ENCODE results near the gene ANKDD1A.

Gene ANKDD1A

GRCh38 chr15:64982472-64982871, 70.8 kb downstream of the ANKDD1A start:
- CTCF ChIA-PET, result no interaction called here
- TF ChIP-seq ZNF416 (tag by site-specific recombination; IDR thresholded peaks at IDR 0.05), result no peak
- no peak for TF ChIP-seq PRDM2 (tag by site-specific recombination; IDR thresholded peaks at IDR 0.05; ENCODE audit: borderline replicate concordance)
- TF ChIP-seq ZBTB10 (tag by site-specific recombination; IDR thresholded peaks at IDR 0.05), result no peak
- TF ChIP-seq RBAK (tag by site-specific recombination; IDR thresholded peaks at IDR 0.05), result no peak
- TF ChIP-seq ZFP69B (tag by site-specific recombination; IDR thresholded peaks at IDR 0.05), result no peak
- no peak for TF ChIP-seq SETDB1 (IDR thresholded peaks at IDR 0.05; ENCODE audit: insufficient read length, low read length)
- no peak for TF ChIP-seq ZNF423 (tag by site-specific recombination; IDR thresholded peaks at IDR 0.05)
- TF ChIP-seq ZNF621 (tag by site-specific recombination; IDR thresholded peaks at IDR 0.05), result no peak
- no peak for TF ChIP-seq ZBTB7A (tag by site-specific recombination; IDR thresholded peaks at IDR 0.05; ENCODE audit: low read depth)
- no peak for TF ChIP-seq ZNF2 (tag by site-specific recombination; IDR thresholded peaks at IDR 0.05)
- no peak for TF ChIP-seq ZBTB6 (tag by site-specific recombination; IDR thresholded peaks at IDR 0.05)
- no peak for TF ChIP-seq ZNF175 (tag by site-specific recombination; IDR thresholded peaks at IDR 0.05)
- no peak for TF ChIP-seq SP7 (tag by site-specific recombination; IDR thresholded peaks at IDR 0.05)
- TF ChIP-seq ZNF488 (tag by site-specific recombination; IDR thresholded peaks at IDR 0.05), result no peak
- TF ChIP-seq ZNF555 (tag by site-specific recombination; conservative IDR thresholded peaks at IDR 0.05), result no peak
- no peak for TF ChIP-seq ZSCAN23 (tag by site-specific recombination; IDR thresholded peaks at IDR 0.05)
- TF ChIP-seq ZNF138 (tag by site-specific recombination; IDR thresholded peaks at IDR 0.05; ENCODE audit: borderline replicate concordance), result no peak
- TF ChIP-seq ZNF704 (tag by site-specific recombination; IDR thresholded peaks at IDR 0.05), result no peak
- no peak for TF ChIP-seq ZNF558 (tag by site-specific recombination; IDR thresholded peaks at IDR 0.05)

More at GRCh38 chr15:64982472-64982871, 70.8 kb downstream of the ANKDD1A start:
- peaks cover 0 to 20% of the 10 kb centered on the region in 2 experiments; a peak in 2 of 3 replicates for H3K36me3 ChIP-seq (ENCODE audit: control insufficient read depth in 2 of 2, insufficient read depth in 1 of 2, low read length in 2 of 2)
- no peaks in the 10 kb centered on the region for H3K9me3 ChIP-seq (ENCODE audit: control insufficient read depth, insufficient read depth, low read depth, low read length)
- POLR2A ChIA-PET, result no interaction called here
- no peak overlapping the region for H3K4me3 ChIP-seq (ENCODE audit: low read depth, low read length)
- no peaks in the 10 kb centered on the region for H3K4me1 ChIP-seq (ENCODE audit: control insufficient read depth, insufficient read depth, low read length)
- no peak overlapping the region for H3K27ac ChIP-seq (ENCODE audit: extremely low read depth, low read depth, low read length)

Data from HEK293 (cell line).